ENCODE measurements around the gene LRRD1. TPM values are rescaled to one million over a fixed set of nuclear protein-coding genes. Genes with fewer than 3 reads are reported as not detected.

The LRRD1 gene
- total and polyA plus RNA-seq, 2 of the 13 experiments (the other 11 are each of a cell fraction or from before 2014, with no cell fraction given), result 0.03 TPM; not detected in 1

- TF ChIP-seq, protein P1, sequence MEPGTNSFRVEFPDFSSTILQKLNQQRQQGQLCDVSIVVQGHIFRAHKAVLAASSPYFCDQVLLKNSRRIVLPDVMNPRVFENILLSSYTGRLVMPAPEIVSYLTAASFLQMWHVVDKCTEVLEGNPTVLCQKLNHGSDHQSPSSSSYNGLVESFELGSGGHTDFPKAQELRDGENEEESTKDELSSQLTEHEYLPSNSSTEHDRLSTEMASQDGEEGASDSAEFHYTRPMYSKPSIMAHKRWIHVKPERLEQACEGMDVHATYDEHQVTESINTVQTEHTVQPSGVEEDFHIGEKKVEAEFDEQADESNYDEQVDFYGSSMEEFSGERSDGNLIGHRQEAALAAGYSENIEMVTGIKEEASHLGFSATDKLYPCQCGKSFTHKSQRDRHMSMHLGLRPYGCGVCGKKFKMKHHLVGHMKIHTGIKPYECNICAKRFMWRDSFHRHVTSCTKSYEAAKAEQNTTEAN (CRISPR knock-in tag; conservative IDR thresholded peaks at IDR 0.05), result no peak
- no peak for TF ChIP-seq ZC3H4 (CRISPR knock-in tag; IDR thresholded peaks at IDR 0.05; ENCODE audit: borderline replicate concordance)
- no peak for TF ChIP-seq ZFYVE20 (CRISPR knock-in tag; IDR thresholded peaks at IDR 0.05; ENCODE audit: borderline replicate concordance, low read depth)
- TF ChIP-seq ISX (CRISPR knock-in tag; conservative IDR thresholded peaks at IDR 0.05), result no peak
- no peak for TF ChIP-seq PREB (CRISPR knock-in tag; IDR thresholded peaks at IDR 0.05)
- TF ChIP-seq ZNF746 (CRISPR knock-in tag; IDR thresholded peaks at IDR 0.05), result no peak
- TF ChIP-seq MIER3 (CRISPR knock-in tag; IDR thresholded peaks at IDR 0.05; ENCODE audit: borderline replicate concordance), result 0 out of 2 replicates have a peak, but pooled peaks have one; percentile 35
- no peak for TF ChIP-seq GLI4 (CRISPR knock-in tag; IDR thresholded peaks at IDR 0.05; ENCODE audit: borderline replicate concordance)
- TF ChIP-seq SSRP1 (CRISPR knock-in tag; IDR thresholded peaks at IDR 0.05), result no peak
- TF ChIP-seq ETV5 (CRISPR knock-in tag; IDR thresholded peaks at IDR 0.05; ENCODE audit: borderline replicate concordance), result peak; percentile 27; the same call in 1 of the 2 replicates
- TF ChIP-seq ZKSCAN5 (CRISPR knock-in tag; IDR thresholded peaks at IDR 0.05), result no peak
- peak; percentile 26; the same call in 1 of the 2 replicates for TF ChIP-seq NKX3-1 (CRISPR knock-in tag; IDR thresholded peaks at IDR 0.05)
- TF ChIP-seq ZNF3 (CRISPR knock-in tag; IDR thresholded peaks at IDR 0.05), result no peak
- no peak for TF ChIP-seq TEAD2 (CRISPR knock-in tag; IDR thresholded peaks at IDR 0.05)
- no peak for TF ChIP-seq ZNF205 (CRISPR knock-in tag; IDR thresholded peaks at IDR 0.05)
- TF ChIP-seq ZFP36L1 (CRISPR knock-in tag; IDR thresholded peaks at IDR 0.05), result no peak
- TF ChIP-seq ARID5B (CRISPR knock-in tag; IDR thresholded peaks at IDR 0.05), result peak; percentile 65
- no peak for TF ChIP-seq ZNF484 (CRISPR knock-in tag; IDR thresholded peaks at IDR 0.05; ENCODE audit: borderline replicate concordance, low read depth)
- no peak for TF ChIP-seq HOXA7 (CRISPR knock-in tag; IDR thresholded peaks at IDR 0.05)
- no peak for TF ChIP-seq ZNF431 (CRISPR knock-in tag; IDR thresholded peaks at IDR 0.05; ENCODE audit: borderline replicate concordance, low read depth)
- TF ChIP-seq ZNF83 (CRISPR knock-in tag; IDR thresholded peaks at IDR 0.05; ENCODE audit: borderline replicate concordance), result no peak
- no peak for TF ChIP-seq FOSL1 (CRISPR knock-in tag; IDR thresholded peaks at IDR 0.05; ENCODE audit: borderline replicate concordance)
- TF ChIP-seq ZSCAN29 (CRISPR knock-in tag; conservative IDR thresholded peaks at IDR 0.05), result no peak
- TF ChIP-seq ZNF772 (CRISPR knock-in tag; IDR thresholded peaks at IDR 0.05), result no peak
Measured at GRCh38 chr7:92178928-92179924, at the start of gene LRRD1 (continued).

Data from HepG2 (cell line).